SK-N-MC (cell line): Measurements from ENCODE around the gene MC1R.

Experiments
- EZH2 ChIP-seq: fragments of 200-600 bp; sonication (generic); IDR thresholded peaks from one replicate; pipeline ENCODE4 v1.6.1; 2017; ENCODE audit warnings: antibody characterized with exemption
- FOXP2 ChIP-seq: optimal IDR thresholded peaks from 2 replicates; pipeline ENCODE3; 2011; ENCODE audit warnings: mild to moderate bottlenecking, moderate library complexity; ENCODE audit not compliant: insufficient read depth; ENCODE audit errors: extremely low read length, control extremely low read depth
- POLR2AphosphoS5 ChIP-seq: IDR thresholded peaks from 2 replicates; pipeline ENCODE4 v1.6.1; 2012; ENCODE audit warnings: mild to moderate bottlenecking, low read depth, low read length, borderline replicate concordance

DNA sequence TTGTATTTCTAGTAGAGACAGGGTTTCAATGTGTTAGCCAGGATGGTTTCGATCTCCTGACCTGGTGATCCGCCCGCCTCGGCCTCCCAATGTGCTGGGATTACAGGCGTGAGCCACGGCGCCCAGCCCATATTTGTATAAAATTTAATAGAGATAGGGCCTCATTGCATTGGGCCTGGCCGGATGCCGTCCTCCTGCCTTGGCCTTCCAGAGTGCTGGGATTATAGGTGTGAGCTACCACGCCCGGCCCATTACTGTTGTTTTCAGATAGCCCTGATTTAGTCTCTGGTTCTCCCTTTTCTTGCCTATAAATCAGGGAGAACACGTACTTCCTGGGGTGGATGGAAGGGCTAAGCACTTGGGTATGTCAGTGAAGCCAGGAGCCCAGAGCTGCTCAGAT is 33.4 kb downstream of the MC1R start:
- TF ChIP-seq EZH2 (no peak), POLR2AphosphoS5 (no peak), FOXP2 (no peak)
